HG03342 (cell line): Measurements from ENCODE around the gene ZBTB24.

Experiments
- ATAC-seq: cut with Tn5 transposase; IDR thresholded peaks from one replicate; pipeline ENCODE4 v1.9.1; 2021; ENCODE audit warnings: mild to moderate bottlenecking, moderate library complexity; ENCODE audit not compliant: unreplicated experiment

Gene ZBTB24

GRCh38 chr6:109453594-109454495 is 29.2 kb downstream of the ZBTB24 start:
- ATAC-seq = no peak

GRCh38 chr6:109453156-109453555 is 29.9 kb downstream of the ZBTB24 start:
- no peak for ATAC-seq

GRCh38 chr6:109452181-109452580 is 30.8 kb downstream of the ZBTB24 start:
- no peak for ATAC-seq

- no peak for ATAC-seq
Observed at GRCh38 chr6:109451376-109451775, 31.6 kb downstream of the ZBTB24 start.

- ATAC-seq = no peak
Observed at GRCh38 chr6:109450801-109451200, 32.2 kb downstream of the ZBTB24 start.

- ATAC-seq = no peak
Observed at GRCh38 chr6:109449795-109450673, 33.0 kb downstream of the ZBTB24 start.

- ATAC-seq = no peak
Observed at GRCh38 chr6:109449064-109449794, 33.8 kb downstream of the ZBTB24 start.

GRCh38 chr6:109448615-109449014 is 34.4 kb downstream of the ZBTB24 start:
- no peak for ATAC-seq

- no peak for ATAC-seq
Observed at GRCh38 chr6:109447878-109448555, 35.0 kb downstream of the ZBTB24 start.

- no peak for ATAC-seq
Observed at GRCh38 chr6:109447087-109447486, 35.9 kb downstream of the ZBTB24 start.

GRCh38 chr6:109446541-109446940 is 36.5 kb downstream of the ZBTB24 start:
- ATAC-seq = no peak

- no peak for ATAC-seq
Observed at GRCh38 chr6:109446072-109446471, 36.9 kb downstream of the ZBTB24 start.

GRCh38 chr6:109445382-109445781 is 37.6 kb downstream of the ZBTB24 start:
- no peak for ATAC-seq

GRCh38 chr6:109443425-109443950 is 39.5 kb downstream of the ZBTB24 start:
- ATAC-seq = no peak

GRCh38 chr6:109442393-109442924 is 40.6 kb downstream of the ZBTB24 start:
- no peak for ATAC-seq

- peak; percentile 15 for ATAC-seq
Observed at GRCh38 chr6:109441069-109441816, 41.8 kb downstream of the ZBTB24 start.

- peak; percentile 88 for ATAC-seq
Observed at GRCh38 chr6:109440331-109441068, 42.5 kb downstream of the ZBTB24 start, which contains the start of the genes PPIL6 and SMPD2. Gene PPIL6 (minus strand): TSS chr6:109440628. CDS start chr6:109440590, 38 bp downstream. Gene SMPD2 (plus strand): TSS chr6:109440724. CDS start chr6:109441122, 398 bp downstream.

- no peak for ATAC-seq
Observed at GRCh38 chr6:109436041-109436440, 47.0 kb downstream of the ZBTB24 start.
